Upper lobe of left lung (tissue), 6 donors: Measurements from ENCODE around the gene JAZF1. TPM values are rescaled to one million over a fixed set of nuclear protein-coding genes. Genes with fewer than 3 reads are reported as not detected.

Experiments
- ATAC-seq, 2 donors: fragments of 200-7000 bp; cut with Tn5 transposase; one replicate each; pipeline ENCODE4 v1.9.1; 2022; ENCODE audit warnings: mild to moderate bottlenecking in 2 of 2, moderate library complexity in 2 of 2; ENCODE audit not compliant: low FRiP score in 2 of 2
- DNase-seq, 2 donors: peaks; one replicate each; pipeline ENCODE4 v3.0.0-alpha.2; 2019 to 2020
- H3K27ac ChIP-seq, 4 donors: fragments of 200-600 bp; sonication (generic); one replicate each; pipeline ENCODE4 v1.5.1; 2016 to 2019
- H3K27me3 ChIP-seq, 4 donors: fragments of 200-600 bp; sonication (generic); one replicate each; pipeline ENCODE4 v1.5.1; 2017 to 2019
- H3K36me3 ChIP-seq, 4 donors: fragments of 200-600 bp; sonication (generic); one replicate each; pipeline ENCODE4 v1.5.1; 2016 to 2019
- H3K4me1 ChIP-seq, 4 donors: fragments of 200-600 bp; sonication (generic); one replicate each; pipeline ENCODE4 v1.5.1; 2018 to 2019
- H3K4me3 ChIP-seq, 4 donors: fragments of 200-600 bp; sonication (generic); one replicate each; pipeline ENCODE4 v1.5.1; 2017 to 2019; ENCODE audit warnings: mild to moderate bottlenecking in 2 of 4, moderate library complexity in 1 of 4
- H3K9me3 ChIP-seq, 4 donors: fragments of 200-600 bp; sonication (generic); one replicate each; pipeline ENCODE4 v1.5.1; 2018 to 2019
- CTCF ChIP-seq, 6 experiments: fragments of 450-650 bp in 4 of 6; fragments of 200-600 bp in 2 of 6; sonication (generic) in 2 of 6; IDR thresholded peaks; one replicate each; pipeline ENCODE4 v1.5.1; 2016 to 2019; ENCODE audit warnings: antibody characterized with exemption in 6 of 6
- EP300 ChIP-seq, 4 donors: sonication (generic); formaldehyde crosslinking; IDR thresholded peaks; one replicate each; pipeline ENCODE4 v1.5.1; 2017; ENCODE audit warnings: antibody characterized with exemption in 4 of 4, control low read depth in 2 of 4
- POLR2A ChIP-seq, 4 donors: fragments of 450-650 bp; IDR thresholded peaks; one replicate each; pipeline ENCODE4 v1.5.1; 2016 to 2017; ENCODE audit warnings: antibody characterized with exemption in 4 of 4, mild to moderate bottlenecking in 2 of 4
- POLR2AphosphoS5 ChIP-seq, 2 donors: sonication (generic); formaldehyde crosslinking; IDR thresholded peaks; one replicate each; pipeline ENCODE4 v1.5.1; 2017; ENCODE audit warnings: antibody characterized with exemption in 2 of 2
- whole genome bisulfite sequencing, 2 donors: methylation state at CpG; one replicate each; pipeline ENCODE4 v1.1.5; 2017 to 2018; 5-methylcytosine and 5-hydroxymethylcytosine counted together
- total RNA-seq, 6 donors: library from RNA; depleted of rRNA in 4 of 6; stranded (reverse); fragments of >200 nt in 4 of 6; gene quantifications; one replicate each; pipeline versions ENCODE4 v1.1.0 to v1.2.1, GENCODE V29; 2016 to 2021
- donor health status: DM: no; HTN: no; CAD: no; lungs with moderate emphysema.
- donor health status: DM: no; HTN: yes; CAD: no; lungs with severe emphysema.

Gene JAZF1
- total RNA-seq, 6 donors from 2014 or later: 4.2 to 19.4 (median 12.4) TPM

DNA sequence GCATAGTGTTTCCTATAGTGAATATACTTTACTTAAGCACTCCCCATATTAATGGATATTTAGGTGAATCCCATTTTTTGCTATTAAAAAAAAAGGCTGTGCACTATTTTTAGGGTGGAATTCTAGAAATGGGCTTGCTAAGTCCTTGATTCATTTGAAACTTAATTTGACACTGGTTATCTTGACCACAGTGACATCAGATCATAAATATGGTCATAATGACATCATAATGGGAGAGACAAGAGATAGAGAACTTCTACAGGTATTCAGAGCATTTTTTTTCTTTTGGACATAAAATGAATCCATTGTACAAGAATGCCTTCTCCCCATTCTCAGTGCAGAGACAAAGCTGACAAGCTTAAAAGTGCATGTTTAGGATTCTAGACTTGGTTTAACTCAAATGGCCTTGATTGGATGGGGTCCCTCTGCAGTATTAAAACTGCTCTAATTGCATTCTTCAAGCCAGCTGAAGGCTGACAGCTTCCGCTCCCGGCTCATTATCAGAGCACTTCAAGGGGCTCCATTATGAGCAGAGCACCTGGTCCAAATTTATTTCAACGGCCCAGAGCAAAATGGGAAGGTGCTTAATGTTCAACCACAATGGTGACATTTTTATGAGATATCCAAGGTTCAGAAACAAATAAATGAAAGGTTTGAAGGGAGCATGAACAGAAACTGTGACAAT lies 104.8 kb downstream of the JAZF1 start:
- DNase-seq: no peak
- 74% methylated on average over 3 of the region's 3 CpGs for WGBS, 2 donors

DNA sequence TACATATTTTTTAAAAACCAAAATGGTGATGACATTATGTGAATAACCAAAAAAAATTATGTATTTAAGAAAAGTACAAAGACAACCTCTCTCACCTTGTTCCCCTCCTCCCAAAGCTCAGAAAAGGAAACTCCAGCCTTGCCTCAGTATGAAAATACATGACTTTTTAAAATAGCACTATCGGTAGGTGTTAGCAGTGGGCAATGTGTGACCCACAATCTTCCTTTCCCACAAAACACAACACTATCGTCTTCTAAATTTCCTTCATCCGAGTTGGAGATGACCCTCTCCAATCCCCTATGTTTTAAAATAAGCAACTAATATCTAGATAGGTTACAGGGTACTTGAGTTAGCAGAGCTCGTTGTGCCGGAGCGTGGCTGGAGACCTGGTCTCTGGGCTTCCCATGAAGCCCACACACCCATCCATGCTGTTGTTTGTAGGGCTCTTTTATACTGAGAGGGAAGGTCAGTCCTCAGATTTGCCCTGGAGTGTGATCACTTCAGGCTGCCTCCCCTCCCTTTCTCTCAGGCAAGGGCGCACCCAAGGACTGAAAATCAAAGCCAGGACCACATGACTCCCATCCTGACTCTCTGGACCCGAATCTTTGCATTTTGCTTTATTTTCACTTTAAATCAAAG lies 107.6 kb downstream of the JAZF1 start:
- Histone ChIP-seq H3K4me1 (peaks cover 1 to 8% (median 5%) of the 10 kb centered on the region in 4 donors), H3K27ac (no peak overlapping the region), H3K4me3 (no peak overlapping the region), H3K9me3 (no peaks in the 10 kb centered on the region), H3K27me3 (no peaks in the 10 kb centered on the region), H3K36me3 (no peaks in the 10 kb centered on the region)
- no peak for TF ChIP-seq POLR2AphosphoS5 (IDR thresholded peaks at IDR 0.05)
- no peak for TF ChIP-seq EP300 (IDR thresholded peaks at IDR 0.05)
- TF ChIP-seq CTCF (IDR thresholded peaks at IDR 0.05): no peak
- TF ChIP-seq POLR2A (IDR thresholded peaks at IDR 0.05): no peak
- no peak for ATAC-seq
- no peak for DNase-seq
- WGBS, 2 donors: 92 to 93% methylated on average over 8 of the region's 8 CpGs

More for the DNA sequence above, 104.8 kb downstream of the JAZF1 start:
- no peak for ATAC-seq
- Histone ChIP-seq H3K4me3 (no peak overlapping the region), H3K4me1 (peaks cover 5 to 13% (median 8%) of the 10 kb centered on the region in 4 donors), H3K27ac (no peak overlapping the region), H3K36me3 (no peaks in the 10 kb centered on the region), H3K27me3 (no peaks in the 10 kb centered on the region), H3K9me3 (no peaks in the 10 kb centered on the region)
- no peak for TF ChIP-seq POLR2AphosphoS5 (IDR thresholded peaks at IDR 0.05)
- TF ChIP-seq EP300 (IDR thresholded peaks at IDR 0.05): no peak
- TF ChIP-seq CTCF (IDR thresholded peaks at IDR 0.05): no peak
- TF ChIP-seq POLR2A (IDR thresholded peaks at IDR 0.05): no peak

DNA sequence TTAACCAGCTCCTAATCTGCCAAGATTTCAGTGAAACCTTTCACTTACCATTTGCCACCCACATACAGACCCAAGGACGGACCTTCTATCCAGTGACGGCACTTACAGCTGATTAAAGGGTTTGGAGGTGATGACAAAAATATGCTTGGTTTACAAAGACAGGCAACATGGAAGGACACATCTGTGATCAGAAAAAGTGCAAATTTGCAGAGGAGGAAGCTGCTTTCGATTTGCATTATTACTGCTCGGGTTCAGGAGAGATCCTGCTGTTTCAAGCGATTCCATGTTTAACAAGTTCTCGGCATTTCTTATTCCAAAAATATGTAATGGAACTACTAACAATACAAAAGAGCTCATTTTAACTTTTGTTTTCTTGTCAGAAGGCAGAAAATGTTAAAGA lies 109.0 kb downstream of the JAZF1 start:
- Histone ChIP-seq H3K4me1 (peaks cover 0 to 3% (median 0%) of the 10 kb centered on the region in 4 donors), H3K27me3 (no peaks in the 10 kb centered on the region), H3K9me3 (no peaks in the 10 kb centered on the region), H3K27ac (no peak overlapping the region), H3K36me3 (no peaks in the 10 kb centered on the region), H3K4me3 (no peak overlapping the region)
- DNase-seq (no peak), ATAC-seq (no peak)
- TF ChIP-seq POLR2A (IDR thresholded peaks at IDR 0.05): no peak
- TF ChIP-seq EP300 (IDR thresholded peaks at IDR 0.05): no peak
- no peak for TF ChIP-seq POLR2AphosphoS5 (IDR thresholded peaks at IDR 0.05)
- no peak for TF ChIP-seq CTCF (IDR thresholded peaks at IDR 0.05)
- WGBS, 2 donors: 96 to 98% methylated on average over 6 of the region's 6 CpGs

- TF ChIP-seq EP300 (IDR thresholded peaks at IDR 0.05) (no peak), CTCF (IDR thresholded peaks at IDR 0.05) (no peak), POLR2A (IDR thresholded peaks at IDR 0.05) (no peak), POLR2AphosphoS5 (IDR thresholded peaks at IDR 0.05) (no peak)
- no peak overlapping the region for H3K27ac ChIP-seq
- H3K4me3 ChIP-seq: no peak overlapping the region
- ATAC-seq (peak in 1 of 2 donors; percentile 5), DNase-seq (peak in 1 of 2 donors; percentile 32)
- H3K36me3 ChIP-seq: no peaks in the 10 kb centered on the region
- no peaks in the 10 kb centered on the region for H3K27me3 ChIP-seq
- 77 to 84% methylated on average over 9 of the region's 9 CpGs for WGBS, 2 donors
- H3K9me3 ChIP-seq: no peaks in the 10 kb centered on the region
- peaks cover 0 to 3% (median 1%) of the 10 kb centered on the region in 4 donors for H3K4me1 ChIP-seq
Observed at GRCh38 chr7:28070297-28071055, 110.1 kb downstream of the JAZF1 start.
